HG03159 (cell line): ENCODE results near the gene ADD2.

Source experiments
- ATAC-seq: cut with Tn5 transposase; IDR thresholded peaks from one replicate; pipeline ENCODE4 v1.9.1; 2021; ENCODE audit warnings: mild to moderate bottlenecking, moderate library complexity; ENCODE audit not compliant: unreplicated experiment

Gene ADD2

DNA sequence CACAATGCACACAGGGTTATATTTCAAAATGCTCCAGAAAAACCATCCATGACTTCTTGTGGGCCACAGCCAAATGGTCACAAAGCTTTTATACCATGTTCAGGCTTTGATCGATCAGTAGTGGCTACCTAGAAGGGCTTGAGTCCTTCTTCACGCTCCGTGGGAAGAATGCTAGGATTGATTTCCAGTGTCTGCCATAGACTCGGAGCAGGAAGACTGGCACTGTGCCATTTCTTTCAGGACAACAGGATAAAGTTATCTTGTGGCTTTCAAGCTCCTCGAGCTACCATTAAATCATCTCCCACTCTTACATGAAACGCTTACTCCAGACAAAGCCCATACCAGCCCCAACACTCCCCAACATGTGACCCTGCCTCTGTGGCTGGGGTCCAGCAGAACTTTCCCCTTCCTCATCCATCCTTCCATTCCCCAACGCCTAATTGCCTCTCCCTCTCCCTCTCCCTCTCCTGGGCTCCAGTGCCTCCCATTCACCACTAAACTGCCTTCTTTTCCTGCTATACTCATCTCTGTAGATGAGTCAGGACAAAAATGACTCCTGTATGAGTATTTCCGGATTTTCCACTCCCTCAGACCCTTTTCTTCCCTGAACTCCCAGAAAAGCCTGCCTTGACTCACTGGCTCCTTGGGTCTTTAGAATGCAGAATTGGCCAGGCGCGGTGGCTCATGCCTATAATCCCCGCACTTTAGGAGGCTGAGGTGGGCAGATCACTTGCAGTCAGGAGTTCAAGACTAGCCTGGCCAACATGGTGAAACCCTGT lies 40.9 kb downstream of the ADD2 start:
- no peak for ATAC-seq

DNA sequence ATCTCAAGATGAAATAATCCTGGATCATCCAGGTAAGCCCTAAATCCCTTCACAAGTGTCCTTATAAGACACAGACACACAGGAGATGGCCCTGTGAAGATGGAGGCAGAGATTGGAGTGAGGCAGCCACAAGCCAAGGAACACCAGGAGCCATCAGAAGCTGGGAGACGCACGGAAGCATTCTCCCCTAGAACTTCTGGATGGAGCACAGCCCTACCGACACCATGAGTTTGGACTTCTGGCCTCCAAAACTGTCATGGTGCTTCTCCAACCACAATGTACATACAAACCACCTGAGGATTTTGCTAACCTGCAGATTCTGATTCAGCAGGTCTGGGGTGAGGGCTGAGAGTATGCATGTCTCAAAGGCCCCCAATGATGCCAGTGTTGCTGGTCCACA lies 42.5 kb downstream of the ADD2 start:
- no peak for ATAC-seq

DNA sequence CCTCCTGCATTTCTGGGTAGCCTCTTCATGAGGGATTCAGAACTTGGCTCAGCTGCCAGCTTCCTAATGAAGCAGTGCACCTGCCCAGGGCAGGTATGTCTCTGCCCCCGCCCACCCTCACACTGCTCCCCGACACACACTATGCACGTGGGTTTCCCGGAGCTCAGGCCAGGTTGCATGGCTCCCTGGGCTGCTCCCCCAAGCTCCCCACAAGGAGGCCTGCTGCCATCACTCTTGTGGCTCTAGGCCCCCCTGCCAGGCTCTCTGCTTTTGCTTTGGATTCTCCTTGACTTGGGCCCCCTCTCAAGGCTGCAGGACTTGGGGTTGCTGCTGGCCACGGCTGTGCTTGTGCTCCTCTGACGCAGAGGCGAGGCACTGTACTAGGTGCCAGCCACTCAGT lies 43.6 kb downstream of the ADD2 start:
- no peak for ATAC-seq

DNA sequence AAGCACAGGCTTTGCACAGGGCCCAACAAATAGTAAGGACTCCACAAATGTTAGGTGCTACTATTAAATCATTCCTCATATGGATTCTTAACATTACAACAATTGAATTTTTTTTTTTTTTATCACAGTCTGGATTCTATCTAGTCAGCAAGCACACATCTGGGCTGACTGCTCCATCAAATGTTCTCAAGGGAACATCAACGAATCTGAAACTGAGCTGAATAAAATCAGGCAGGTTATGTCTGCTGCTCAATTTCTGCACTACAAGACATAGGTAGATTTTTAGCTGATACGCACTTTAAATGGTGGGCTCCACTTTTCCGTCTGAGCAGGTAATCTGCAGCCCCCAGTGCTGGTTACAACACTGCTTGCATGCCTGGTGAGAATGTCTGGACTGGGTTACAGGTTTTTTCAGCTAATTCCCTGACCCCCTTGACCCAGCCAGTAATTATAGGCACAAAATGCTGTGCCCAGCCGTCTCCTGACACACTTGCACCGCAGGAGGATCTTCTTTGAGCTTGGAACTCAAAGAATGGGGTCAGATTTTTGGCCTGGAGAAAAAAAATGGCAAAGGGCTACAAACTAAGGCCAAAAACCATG lies 44.6 kb downstream of the ADD2 start:
- no peak for ATAC-seq

DNA sequence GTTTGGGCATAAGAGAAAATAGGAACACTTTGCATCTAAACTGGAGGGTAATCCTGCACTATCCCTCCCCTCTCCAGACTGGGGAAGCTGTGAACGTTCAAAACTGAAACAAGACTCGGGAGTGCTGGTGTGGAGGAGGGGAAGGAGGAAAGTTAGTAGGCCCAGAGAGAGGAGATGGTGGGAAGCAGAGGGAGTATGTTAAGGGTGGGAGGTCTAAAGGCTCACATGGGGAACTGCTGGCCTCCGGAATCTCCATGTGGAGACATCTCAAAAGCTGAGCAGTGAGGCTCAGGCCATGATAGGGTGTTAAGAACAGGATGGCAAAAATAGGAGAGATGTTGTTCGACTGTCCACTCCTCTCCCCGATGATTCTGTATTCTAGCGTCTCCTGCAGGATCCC lies 47.9 kb downstream of the ADD2 start:
- ATAC-seq: no peak

DNA sequence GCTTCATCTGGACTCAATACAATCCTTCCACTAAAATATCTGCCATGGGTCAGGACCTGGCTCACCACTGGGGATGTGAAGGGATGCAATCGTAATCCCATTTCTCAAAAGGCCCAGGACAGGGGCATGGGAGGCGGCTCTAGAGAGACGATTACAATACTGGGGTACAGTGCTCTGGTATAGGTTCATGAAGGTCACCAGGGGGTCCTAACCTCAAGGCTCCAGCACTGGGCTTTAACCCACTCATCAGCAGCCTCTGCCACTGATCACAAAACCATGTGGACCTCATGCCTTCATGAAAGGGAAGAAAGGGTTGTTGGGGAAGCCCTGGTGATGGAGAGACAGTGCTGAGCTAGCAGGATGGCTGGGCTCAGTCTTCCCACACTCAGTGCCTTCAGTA lies 48.8 kb downstream of the ADD2 start:
- ATAC-seq: no peak

- no peak for ATAC-seq
These were observed 49.3 kb downstream of the ADD2 start for GRCh38 chr2:70718736-70719135.

- ATAC-seq: no peak
These were observed 49.8 kb downstream of the ADD2 start for GRCh38 chr2:70718241-70718640.

DNA sequence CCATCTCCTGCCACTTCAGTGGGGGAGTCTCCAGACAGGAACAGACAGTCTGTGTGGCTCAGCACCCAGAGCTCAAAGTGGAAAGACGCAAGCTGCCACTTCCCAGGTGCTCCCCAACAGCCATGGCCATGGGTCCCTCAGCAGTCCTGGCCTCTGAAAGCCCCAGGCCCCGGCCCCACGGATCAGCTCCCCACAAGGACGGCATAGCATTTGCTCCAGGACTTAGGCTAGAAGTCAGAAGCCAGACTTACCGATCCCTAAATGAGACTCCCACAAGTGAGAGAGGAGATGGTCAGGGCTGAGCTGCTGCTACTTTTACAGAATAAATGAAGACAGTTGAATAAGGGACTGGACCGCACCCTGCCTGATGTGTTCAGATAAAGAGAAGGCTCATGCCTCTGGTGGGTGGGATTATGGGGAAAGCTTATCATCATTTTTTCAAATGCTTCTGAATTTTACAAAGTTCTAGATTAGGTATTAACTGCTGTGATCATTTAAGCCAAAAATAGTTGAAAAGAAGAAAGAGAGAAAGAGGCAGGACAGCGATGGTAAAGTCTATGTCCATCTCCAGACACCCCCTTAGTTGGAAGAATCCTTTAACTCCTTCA lies 50.5 kb downstream of the ADD2 start:
- ATAC-seq: no peak

DNA sequence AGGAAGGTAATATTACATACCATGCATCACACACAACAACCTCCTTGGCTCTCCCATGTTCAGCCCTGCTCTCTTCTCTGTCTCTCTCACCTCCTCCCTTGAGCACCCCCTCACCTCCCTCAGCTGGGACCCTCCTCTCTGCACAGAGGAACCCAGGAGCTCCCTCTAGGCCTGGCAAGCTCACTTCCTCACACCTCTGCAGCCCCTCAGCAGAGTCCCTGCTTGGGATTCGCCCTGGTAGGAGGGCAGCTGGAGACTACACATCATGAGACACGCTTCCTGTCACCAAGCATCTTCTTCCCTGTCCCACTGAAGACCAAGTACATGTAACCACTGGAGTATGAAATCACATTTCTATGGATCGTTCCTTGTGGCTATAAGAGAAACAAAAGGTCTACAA lies 51.0 kb downstream of the ADD2 start:
- no peak for ATAC-seq

- no peak for ATAC-seq
These were observed 51.8 kb downstream of the ADD2 start for GRCh38 chr2:70716131-70716743.

DNA sequence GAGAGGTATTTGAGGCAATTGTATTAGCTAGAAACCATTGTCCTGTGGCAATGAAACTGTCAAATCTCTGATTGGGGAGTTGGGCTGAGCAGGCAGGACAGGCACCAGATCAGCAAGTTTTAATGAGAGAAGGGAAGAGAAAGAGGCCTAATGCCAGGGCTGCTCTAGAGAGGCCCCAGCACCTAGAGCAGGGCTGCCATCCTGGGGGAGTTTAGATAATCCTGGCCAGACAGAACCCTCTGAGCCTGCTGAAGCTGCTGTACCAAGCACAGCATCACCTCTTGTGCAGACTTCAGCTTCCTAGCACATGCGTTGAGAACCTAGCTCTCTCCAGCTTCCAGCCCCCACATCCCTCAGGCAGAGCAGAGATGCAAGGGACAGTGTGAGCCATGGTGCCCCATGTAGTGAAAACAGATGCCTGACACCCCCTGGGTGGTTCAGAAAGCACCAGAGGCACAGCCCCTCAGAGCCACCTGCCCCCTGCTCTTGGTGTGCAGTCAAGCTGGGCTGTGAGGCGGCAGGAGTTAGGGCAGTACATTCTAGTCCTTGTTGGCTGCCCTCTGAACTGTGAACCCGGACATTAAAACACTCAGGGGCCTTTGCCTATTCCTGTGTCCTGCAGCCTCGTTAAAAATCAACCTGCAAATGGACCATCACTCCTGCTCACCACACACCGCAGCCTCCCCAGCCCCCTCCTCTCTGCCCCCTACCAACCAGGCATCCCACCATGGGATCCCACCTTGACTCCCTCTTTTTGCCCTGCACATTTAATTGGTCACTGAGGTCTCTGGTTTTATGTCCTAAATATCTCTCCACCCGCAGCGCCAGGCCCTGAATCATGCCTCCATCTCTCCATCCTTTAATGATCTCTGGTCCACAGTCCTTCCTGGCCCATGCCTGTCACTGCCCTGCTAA lies 52.7 kb downstream of the ADD2 start:
- ATAC-seq: no peak

DNA sequence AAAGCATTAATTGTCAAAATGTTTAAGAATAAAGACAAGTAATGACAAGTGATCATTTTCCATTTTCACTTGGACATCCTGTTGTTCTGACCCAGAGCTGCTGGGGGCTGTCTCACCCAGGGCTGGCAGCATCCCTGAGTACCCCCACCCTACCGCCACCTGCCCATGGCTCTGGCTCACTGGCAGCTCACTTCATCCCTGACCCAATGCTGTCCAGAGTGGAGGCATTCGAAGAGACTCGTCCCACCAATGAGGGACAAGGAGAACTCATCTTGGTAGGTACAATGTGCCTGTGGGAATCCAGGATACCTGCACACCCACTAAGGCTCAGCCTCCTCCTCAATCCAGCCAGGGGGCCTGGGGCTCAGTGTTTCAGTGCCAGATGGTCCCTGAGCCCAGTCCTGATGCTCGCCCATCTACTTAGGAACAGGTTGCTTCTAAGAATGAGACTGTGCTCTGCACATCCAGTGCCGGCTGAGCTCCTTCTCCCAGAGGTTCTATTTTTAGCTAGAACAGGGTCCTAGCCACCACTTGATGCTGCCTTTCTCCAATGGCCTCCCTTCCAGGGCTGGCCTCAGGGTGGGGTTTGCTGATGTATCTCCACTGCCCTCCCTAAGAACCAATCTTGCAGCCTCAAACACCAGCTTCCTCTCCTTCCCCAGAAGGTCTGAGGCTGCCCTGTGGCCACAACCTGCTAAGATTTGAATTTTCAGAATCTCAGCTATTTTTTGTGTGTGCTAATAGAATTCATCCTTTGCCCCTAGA lies 53.7 kb downstream of the ADD2 start:
- ATAC-seq: no peak

DNA sequence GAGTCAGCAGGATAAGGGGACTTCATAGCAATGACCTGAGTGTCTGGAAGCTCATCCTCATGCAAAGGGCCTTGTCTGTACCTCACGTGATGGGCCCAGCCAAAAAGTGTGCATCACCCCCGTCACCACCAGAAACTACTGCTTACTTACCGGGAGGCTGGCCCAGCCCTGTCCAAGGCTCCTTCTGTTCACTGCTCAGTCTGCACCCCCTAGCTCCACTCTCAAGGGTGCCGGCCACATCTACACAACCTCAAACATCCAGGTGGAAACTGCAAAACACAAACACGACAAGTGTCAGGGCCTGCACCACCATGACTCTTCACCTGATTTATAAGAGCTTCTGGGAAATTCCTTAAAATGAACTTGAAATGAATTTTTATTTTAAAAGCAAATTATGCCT lies 55.1 kb downstream of the ADD2 start:
- ATAC-seq: no peak

DNA sequence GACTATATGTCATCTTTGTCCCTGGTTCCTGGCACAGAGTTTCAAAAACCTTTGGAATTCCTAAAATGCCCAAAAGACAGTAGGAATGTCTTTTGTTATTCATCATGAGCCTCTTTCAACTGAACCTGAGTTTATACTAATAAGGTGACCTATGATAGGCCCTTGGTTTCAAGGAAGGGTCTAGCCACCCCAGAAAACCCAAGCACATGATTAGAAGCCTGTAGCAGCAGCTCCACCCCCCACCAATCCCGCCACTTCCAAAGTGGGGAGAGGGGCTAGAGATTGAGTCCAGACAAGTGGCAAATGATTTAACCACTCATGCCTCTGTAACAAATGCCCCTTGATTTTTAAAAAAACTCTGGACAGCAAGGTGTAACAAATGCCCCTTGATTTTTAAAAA lies 56.8 kb downstream of the ADD2 start:
- ATAC-seq: no peak

- ATAC-seq: no peak
These were observed 57.8 kb downstream of the ADD2 start for GRCh38 chr2:70710038-70710690.

DNA sequence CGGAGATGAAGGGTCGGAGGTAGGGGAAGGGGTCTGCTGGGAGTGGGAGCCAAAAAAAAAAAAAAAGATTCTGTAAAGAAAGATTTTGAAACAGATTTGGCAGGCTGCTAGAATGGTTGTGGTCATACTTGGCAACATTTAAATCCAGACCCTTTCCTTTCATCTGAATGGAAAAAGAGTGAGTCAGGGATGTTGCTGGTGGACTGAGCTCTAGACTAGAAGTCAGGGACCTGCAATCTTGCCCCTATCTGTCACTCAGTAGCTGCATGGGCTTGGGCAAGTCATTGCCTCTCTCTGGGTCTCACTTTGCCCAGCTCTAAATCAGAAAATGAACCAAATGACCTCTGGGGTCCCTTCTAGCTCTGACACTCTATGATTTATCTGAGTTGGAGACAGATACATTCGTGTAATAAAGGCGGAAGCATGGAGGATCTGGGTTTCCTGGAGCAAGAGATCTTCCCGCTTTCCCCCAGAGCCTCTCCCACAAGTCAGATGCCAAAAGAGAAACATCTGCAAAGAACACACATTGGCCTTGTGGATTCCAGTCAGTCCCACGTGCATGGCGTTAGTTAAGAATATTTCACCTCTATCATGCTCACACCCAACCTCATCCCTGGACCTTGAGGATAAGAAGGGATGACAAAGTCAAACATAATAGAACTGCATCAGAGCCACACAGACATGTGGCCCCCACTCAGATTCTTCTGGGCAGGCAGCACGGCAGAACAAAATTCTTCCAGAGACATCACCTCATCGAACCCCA lies 58.5 kb downstream of the ADD2 start:
- ATAC-seq: no peak

DNA sequence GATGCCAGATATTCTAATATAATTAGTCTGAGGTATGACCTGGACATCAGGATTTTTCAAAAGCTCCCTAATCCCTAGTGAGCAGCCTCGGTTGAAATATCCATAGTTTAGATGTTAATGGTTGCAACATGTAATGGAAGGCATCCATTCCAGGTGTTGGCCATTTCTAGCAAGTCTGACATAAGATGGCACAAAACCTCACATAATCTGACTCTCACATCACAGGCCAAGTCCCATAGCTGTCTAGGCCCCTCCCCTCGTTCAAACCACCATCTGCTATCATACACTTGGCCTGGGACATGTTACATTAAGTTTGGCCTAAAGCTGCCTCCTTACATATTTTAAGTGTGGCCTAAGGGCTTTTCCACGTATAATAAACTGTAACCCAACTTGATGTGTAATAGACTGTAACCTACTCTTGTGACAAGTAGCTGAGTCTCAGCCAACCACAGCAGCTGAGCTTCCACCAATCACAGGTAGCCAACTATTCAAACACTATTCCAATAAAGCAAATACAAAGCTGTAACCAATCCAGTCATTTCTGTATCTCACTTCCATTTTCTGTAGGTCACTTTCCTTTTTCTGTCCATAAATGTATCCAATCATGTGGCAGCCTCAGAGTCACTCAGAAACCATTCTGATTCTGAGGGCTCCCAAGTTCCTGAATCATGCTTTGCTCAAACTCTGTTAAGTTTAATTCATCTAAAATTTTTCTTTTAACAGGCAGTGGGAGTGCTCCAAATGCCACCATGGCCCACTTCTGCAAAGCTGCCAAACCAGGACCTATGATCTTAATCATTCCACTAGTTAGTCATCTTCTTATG lies 59.4 kb downstream of the ADD2 start:
- no peak for ATAC-seq
